Measurements from ENCODE around the gene ABHD12.

Gene ABHD12

DNA sequence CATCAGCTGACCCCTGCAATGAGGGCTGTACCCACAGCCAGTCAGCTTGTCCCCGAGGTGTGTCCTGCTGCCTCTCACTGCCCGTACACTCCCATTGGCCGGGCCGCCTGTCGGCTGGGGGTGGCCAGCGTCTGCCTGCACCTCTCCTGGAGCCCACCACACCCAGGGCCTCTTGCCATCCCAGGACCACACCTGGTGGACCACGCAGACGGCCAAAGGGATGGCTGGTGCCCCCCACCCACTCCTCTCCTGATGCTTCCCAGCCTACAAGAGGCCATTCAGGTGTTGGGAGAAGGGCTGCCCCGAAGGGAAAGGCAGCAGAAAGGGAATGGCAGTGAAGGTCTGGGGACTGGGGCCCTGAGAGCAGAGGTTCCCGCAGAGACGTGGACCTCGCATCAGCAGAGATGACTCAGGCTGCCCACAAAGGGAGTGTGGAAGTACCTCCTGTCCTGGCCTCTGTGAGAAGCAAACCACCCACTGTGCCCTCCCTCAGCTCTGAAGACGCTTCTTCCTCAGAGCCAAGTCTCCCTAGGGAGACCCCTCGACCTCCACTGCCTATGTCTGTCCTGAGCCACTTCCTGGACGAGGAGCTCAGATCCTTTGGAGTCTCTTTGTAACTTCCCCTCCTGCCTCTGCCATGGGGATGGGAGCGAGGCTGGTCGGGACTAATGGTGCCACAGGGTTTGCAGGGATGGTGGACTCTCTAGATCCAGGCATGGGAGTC is 81.8 kb downstream of the ABHD12 start:
- no peak for DNase-seq
- H3K4me2 ChIP-seq (ENCODE audit: insufficient read depth, low read length): no peak overlapping the region
- H3K27ac ChIP-seq (ENCODE audit: low read length): no peak overlapping the region
- no peak for ATAC-seq (ENCODE audit: insufficient read depth, low read depth)
- H3K4me3 ChIP-seq (ENCODE audit: low read depth in 1 of 2, low read length in 2 of 2): no peak overlapping the region
- no peak for TF ChIP-seq EZH2 (IDR thresholded peaks at IDR 0.05; ENCODE audit: borderline replicate concordance, low read depth, low read length, severe bottlenecking)
- TF ChIP-seq, protein P1, sequence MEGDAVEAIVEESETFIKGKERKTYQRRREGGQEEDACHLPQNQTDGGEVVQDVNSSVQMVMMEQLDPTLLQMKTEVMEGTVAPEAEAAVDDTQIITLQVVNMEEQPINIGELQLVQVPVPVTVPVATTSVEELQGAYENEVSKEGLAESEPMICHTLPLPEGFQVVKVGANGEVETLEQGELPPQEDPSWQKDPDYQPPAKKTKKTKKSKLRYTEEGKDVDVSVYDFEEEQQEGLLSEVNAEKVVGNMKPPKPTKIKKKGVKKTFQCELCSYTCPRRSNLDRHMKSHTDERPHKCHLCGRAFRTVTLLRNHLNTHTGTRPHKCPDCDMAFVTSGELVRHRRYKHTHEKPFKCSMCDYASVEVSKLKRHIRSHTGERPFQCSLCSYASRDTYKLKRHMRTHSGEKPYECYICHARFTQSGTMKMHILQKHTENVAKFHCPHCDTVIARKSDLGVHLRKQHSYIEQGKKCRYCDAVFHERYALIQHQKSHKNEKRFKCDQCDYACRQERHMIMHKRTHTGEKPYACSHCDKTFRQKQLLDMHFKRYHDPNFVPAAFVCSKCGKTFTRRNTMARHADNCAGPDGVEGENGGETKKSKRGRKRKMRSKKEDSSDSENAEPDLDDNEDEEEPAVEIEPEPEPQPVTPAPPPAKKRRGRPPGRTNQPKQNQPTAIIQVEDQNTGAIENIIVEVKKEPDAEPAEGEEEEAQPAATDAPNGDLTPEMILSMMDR (IDR thresholded peaks at IDR 0.05; ENCODE audit: borderline replicate concordance, extremely low read depth, low read length, poor library complexity, severe bottlenecking): no peak
- 0 out of 2 replicates have a peak, but pooled peaks cover 3% of the 10 kb centered on the region for H3K4me1 ChIP-seq (ENCODE audit: insufficient read depth, low read length)
- H3K36me3 ChIP-seq (ENCODE audit: insufficient read depth, low read length): peaks cover 56% of the 10 kb centered on the region
- H3K27me3 ChIP-seq (ENCODE audit: insufficient read depth, low read length, poor library complexity): no peaks in the 10 kb centered on the region
- H3K9me3 ChIP-seq (ENCODE audit: insufficient read depth, low read length, severe bottlenecking): no peaks in the 10 kb centered on the region
- H4K20me1 ChIP-seq (ENCODE audit: insufficient read depth, low read length): peaks cover 13% of the 10 kb centered on the region
- H2AFZ ChIP-seq (ENCODE audit: low read depth, low read length): no peak overlapping the region
- no peaks in the 10 kb centered on the region for H3K79me2 ChIP-seq (ENCODE audit: insufficient read depth, low read length)
- H3K9ac ChIP-seq (ENCODE audit: low read depth, low read length): no peak overlapping the region

DNA sequence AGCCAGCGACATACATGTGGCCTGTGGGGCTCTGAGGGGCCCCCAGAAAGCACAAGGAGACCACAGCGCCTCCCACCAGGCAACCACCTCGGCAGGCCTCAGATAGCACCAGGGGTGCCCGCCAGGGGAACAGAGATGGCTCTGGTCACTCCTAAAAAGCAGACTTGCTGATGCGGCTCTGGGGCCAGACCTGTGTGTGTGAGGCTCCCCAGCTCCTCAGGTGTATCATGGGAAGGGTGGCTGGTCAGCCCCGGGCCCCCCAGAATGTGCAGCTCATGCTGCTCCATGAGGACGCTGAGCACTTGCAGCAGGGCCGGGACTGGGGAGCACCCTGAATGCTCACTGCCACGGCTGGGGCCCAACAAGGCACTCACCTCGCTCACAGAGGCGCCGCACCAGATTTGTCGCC is 82.5 kb downstream of the ABHD12 start:
- H4K20me1 ChIP-seq (ENCODE audit: insufficient read depth, low read length): peaks cover 17% of the 10 kb centered on the region
- no peak overlapping the region for H3K9ac ChIP-seq (ENCODE audit: low read depth, low read length)
- TF ChIP-seq EZH2 (IDR thresholded peaks at IDR 0.05; ENCODE audit: borderline replicate concordance, low read depth, low read length, severe bottlenecking): no peak
- TF ChIP-seq, protein P1 (IDR thresholded peaks at IDR 0.05; ENCODE audit: borderline replicate concordance, extremely low read depth, low read length, poor library complexity, severe bottlenecking): no peak
- H3K9me3 ChIP-seq (ENCODE audit: insufficient read depth, low read length, severe bottlenecking): no peaks in the 10 kb centered on the region
- ATAC-seq (ENCODE audit: insufficient read depth, low read depth): no peak
- H3K36me3 ChIP-seq (ENCODE audit: insufficient read depth, low read length): peaks cover 59% of the 10 kb centered on the region
- H2AFZ ChIP-seq (ENCODE audit: low read depth, low read length): no peak overlapping the region
- no peak overlapping the region for H3K4me3 ChIP-seq (ENCODE audit: low read depth in 1 of 2, low read length in 2 of 2)
- no peaks in the 10 kb centered on the region for H3K79me2 ChIP-seq (ENCODE audit: insufficient read depth, low read length)
- no peak overlapping the region for H3K4me2 ChIP-seq (ENCODE audit: insufficient read depth, low read length)
- no peak for DNase-seq
- H3K27me3 ChIP-seq (ENCODE audit: insufficient read depth, low read length, poor library complexity): no peaks in the 10 kb centered on the region
- H3K4me1 ChIP-seq (ENCODE audit: insufficient read depth, low read length): 0 out of 2 replicates have a peak, but pooled peaks cover 3% of the 10 kb centered on the region
- H3K27ac ChIP-seq (ENCODE audit: low read length): no peak overlapping the region

DNA sequence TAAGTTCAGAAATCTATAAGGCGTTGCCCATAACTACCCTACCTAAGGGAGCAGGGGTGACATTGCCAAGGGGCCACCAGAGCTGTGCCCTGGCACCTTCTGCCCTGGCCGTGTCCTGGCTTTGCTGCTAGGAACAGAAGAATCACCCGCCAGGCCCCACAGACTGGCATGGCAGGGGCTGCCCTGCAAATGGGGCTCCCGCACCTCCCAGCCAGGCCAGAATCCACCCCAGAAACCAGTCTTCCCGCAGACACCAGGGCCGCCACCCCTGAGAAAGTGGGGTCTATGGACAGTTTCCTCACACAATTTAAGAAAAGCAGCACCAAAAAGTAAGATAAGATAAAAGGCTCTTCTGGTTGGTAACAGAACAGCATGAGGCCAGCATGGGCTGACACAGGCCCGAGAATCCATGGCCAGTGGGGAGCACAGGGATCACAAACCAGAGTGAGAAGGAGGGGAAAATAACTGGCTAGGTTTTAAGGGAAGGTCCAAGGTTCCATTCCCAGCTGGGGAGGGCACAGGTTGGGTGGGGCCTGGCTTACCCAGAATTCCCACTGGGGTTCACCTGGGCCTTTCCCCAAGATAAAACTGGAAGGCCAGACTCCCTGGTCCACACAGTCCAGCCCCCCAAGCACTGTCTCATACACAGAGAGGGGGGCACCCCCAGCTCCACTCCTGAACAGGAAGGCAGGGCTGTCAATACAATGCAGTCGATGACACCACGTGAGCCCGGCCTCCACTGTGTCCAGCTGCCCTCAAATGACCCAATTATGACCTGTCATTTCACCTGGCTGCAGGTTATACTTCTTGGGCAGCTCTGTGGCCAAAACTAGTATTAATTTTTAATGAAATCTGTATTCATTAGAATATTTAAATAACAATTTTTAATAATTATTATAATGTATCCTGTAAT is 83.4 kb downstream of the ABHD12 start:
- no peak overlapping the region for H3K27ac ChIP-seq (ENCODE audit: low read length)
- H3K4me2 ChIP-seq (ENCODE audit: insufficient read depth, low read length): no peak overlapping the region

More for the DNA sequence above, 83.4 kb downstream of the ABHD12 start:
- Histone ChIP-seq H3K4me3 (ENCODE audit: low read depth in 1 of 2, low read length in 2 of 2) (no peak overlapping the region), H2AFZ (ENCODE audit: low read depth, low read length) (no peak overlapping the region), H3K79me2 (ENCODE audit: insufficient read depth, low read length) (no peaks in the 10 kb centered on the region), H3K36me3 (ENCODE audit: insufficient read depth, low read length) (peaks cover 68% of the 10 kb centered on the region), H3K27me3 (ENCODE audit: insufficient read depth, low read length, poor library complexity) (no peaks in the 10 kb centered on the region), H3K9me3 (ENCODE audit: insufficient read depth, low read length, severe bottlenecking) (no peaks in the 10 kb centered on the region), H3K9ac (ENCODE audit: low read depth, low read length) (no peak overlapping the region), H4K20me1 (ENCODE audit: insufficient read depth, low read length) (peaks cover 22% of the 10 kb centered on the region), H3K4me1 (ENCODE audit: insufficient read depth, low read length) (0 out of 2 replicates have a peak, but pooled peaks cover 3% of the 10 kb centered on the region)
- DNase-seq (no peak), ATAC-seq (ENCODE audit: insufficient read depth, low read depth) (no peak)
- TF ChIP-seq, protein P1 (IDR thresholded peaks at IDR 0.05; ENCODE audit: borderline replicate concordance, extremely low read depth, low read length, poor library complexity, severe bottlenecking): no peak
- no peak for TF ChIP-seq EZH2 (IDR thresholded peaks at IDR 0.05; ENCODE audit: borderline replicate concordance, low read depth, low read length, severe bottlenecking)

Measured in DND-41 (cell line).